IPS-18a (cell line): ENCODE results near the gene PRIMPOL.
A peak's percentile ranks its signal among the peaks of the same experiment; 100 is the strongest.

ENCODE experiments used
- H3K27ac ChIP-seq: one replicate; pipeline ENCODE4 v1.5.1; 2013; ENCODE audit warnings: low read length
- H3K27me3 ChIP-seq: one replicate; pipeline ENCODE4 v1.6.1; 2013; ENCODE audit warnings: mild to moderate bottlenecking, low read length; ENCODE audit not compliant: control insufficient read depth, insufficient read depth
- H3K36me3 ChIP-seq: one replicate; pipeline ENCODE4 v1.6.1; 2013; ENCODE audit warnings: low read depth, low read length; ENCODE audit not compliant: control insufficient read depth
- H3K4me1 ChIP-seq: one replicate; pipeline ENCODE4 v1.6.1; 2013; ENCODE audit warnings: low read depth, low read length; ENCODE audit not compliant: control insufficient read depth
- H3K4me3 ChIP-seq: one replicate; pipeline ENCODE4 v1.5.1; 2013; ENCODE audit warnings: low read length
- H3K9ac ChIP-seq: one replicate; pipeline ENCODE4 v1.6.1; 2013; ENCODE audit warnings: mild to moderate bottlenecking, low read length, moderate library complexity
- H3K9me3 ChIP-seq: one replicate; pipeline ENCODE4 v1.6.1; 2013; ENCODE audit warnings: low read depth, low read length; ENCODE audit not compliant: control insufficient read depth

PRIMPOL gene

GRCh38 chr4:184671101-184671500, 21.6 kb downstream of the PRIMPOL start:
- Histone ChIP-seq H3K36me3 (no peaks in the 10 kb centered on the region), H3K27me3 (no peaks in the 10 kb centered on the region), H3K27ac (no peak overlapping the region)

GRCh38 chr4:184672741-184673140, 23.2 kb downstream of the PRIMPOL start:
- no peak overlapping the region for H3K4me3 ChIP-seq
- H3K9me3 ChIP-seq, result no peaks in the 10 kb centered on the region
- no peaks in the 10 kb centered on the region for H3K4me1 ChIP-seq
- no peak overlapping the region for H3K27ac ChIP-seq
- no peak overlapping the region for H3K9ac ChIP-seq
- H3K27me3 ChIP-seq, result no peaks in the 10 kb centered on the region
- no peaks in the 10 kb centered on the region for H3K36me3 ChIP-seq

More at GRCh38 chr4:184671101-184671500, 21.6 kb downstream of the PRIMPOL start:
- Histone ChIP-seq H3K4me3 (no peak overlapping the region), H3K9me3 (no peaks in the 10 kb centered on the region), H3K9ac (no peak overlapping the region), H3K4me1 (no peaks in the 10 kb centered on the region)

GRCh38 chr4:184674011-184674410, 24.5 kb downstream of the PRIMPOL start:
- Histone ChIP-seq H3K4me1 (no peaks in the 10 kb centered on the region), H3K9ac (no peak overlapping the region), H3K27ac (no peak overlapping the region), H3K9me3 (no peaks in the 10 kb centered on the region), H3K36me3 (no peaks in the 10 kb centered on the region), H3K4me3 (no peak overlapping the region), H3K27me3 (no peaks in the 10 kb centered on the region)

- Histone ChIP-seq H3K36me3 (no peaks in the 10 kb centered on the region), H3K9ac (no peak overlapping the region), H3K9me3 (no peaks in the 10 kb centered on the region), H3K27ac (no peak overlapping the region), H3K4me1 (no peaks in the 10 kb centered on the region), H3K27me3 (no peaks in the 10 kb centered on the region), H3K4me3 (no peak overlapping the region)
These were observed 25.5 kb downstream of the PRIMPOL start for GRCh38 chr4:184675018-184675417.

GRCh38 chr4:184675821-184676492, 26.4 kb downstream of the PRIMPOL start:
- Histone ChIP-seq H3K4me1 (no peaks in the 10 kb centered on the region), H3K4me3 (no peak overlapping the region)

GRCh38 chr4:184680698-184681097, 31.2 kb downstream of the PRIMPOL start:
- no peak overlapping the region for H3K27ac ChIP-seq
- H3K36me3 ChIP-seq, result no peaks in the 10 kb centered on the region
- H3K4me3 ChIP-seq, result no peak overlapping the region
- H3K9me3 ChIP-seq, result no peaks in the 10 kb centered on the region
- no peaks in the 10 kb centered on the region for H3K27me3 ChIP-seq
- H3K4me1 ChIP-seq, result no peaks in the 10 kb centered on the region
- no peak overlapping the region for H3K9ac ChIP-seq

More at GRCh38 chr4:184675821-184676492, 26.4 kb downstream of the PRIMPOL start:
- Histone ChIP-seq H3K9ac (no peak overlapping the region), H3K27me3 (no peaks in the 10 kb centered on the region), H3K27ac (no peak overlapping the region), H3K36me3 (no peaks in the 10 kb centered on the region), H3K9me3 (no peaks in the 10 kb centered on the region)

GRCh38 chr4:184681916-184682315, 32.4 kb downstream of the PRIMPOL start:
- no peak overlapping the region for H3K4me3 ChIP-seq
- H3K9ac ChIP-seq, result no peak overlapping the region
- no peaks in the 10 kb centered on the region for H3K4me1 ChIP-seq
- H3K27me3 ChIP-seq, result no peaks in the 10 kb centered on the region
- no peak overlapping the region for H3K27ac ChIP-seq
- no peaks in the 10 kb centered on the region for H3K9me3 ChIP-seq
- no peaks in the 10 kb centered on the region for H3K36me3 ChIP-seq

- Histone ChIP-seq H3K9me3 (no peaks in the 10 kb centered on the region), H3K27ac (no peak overlapping the region), H3K4me1 (peaks cover 9% of the 10 kb centered on the region), H3K36me3 (no peaks in the 10 kb centered on the region), H3K4me3 (no peak overlapping the region), H3K9ac (no peak overlapping the region), H3K27me3 (no peaks in the 10 kb centered on the region)
These were observed 35.1 kb downstream of the PRIMPOL start for GRCh38 chr4:184684491-184685189.

GRCh38 chr4:184688005-184688404, 38.5 kb downstream of the PRIMPOL start:
- H3K9ac ChIP-seq, result no peak overlapping the region
- H3K36me3 ChIP-seq, result peaks cover 8% of the 10 kb centered on the region
- H3K4me1 ChIP-seq, result peaks cover 9% of the 10 kb centered on the region
- peak overlapping the region; percentile 4 for H3K27ac ChIP-seq
- no peaks in the 10 kb centered on the region for H3K9me3 ChIP-seq
- H3K4me3 ChIP-seq, result no peak overlapping the region
- H3K27me3 ChIP-seq, result no peaks in the 10 kb centered on the region

- Histone ChIP-seq H3K27ac (peak overlapping the region; percentile 1), H3K36me3 (peaks cover 11% of the 10 kb centered on the region), H3K9me3 (no peaks in the 10 kb centered on the region), H3K4me3 (no peak overlapping the region), H3K27me3 (no peaks in the 10 kb centered on the region), H3K9ac (no peak overlapping the region), H3K4me1 (peaks cover 9% of the 10 kb centered on the region)
These were observed 38.9 kb downstream of the PRIMPOL start for GRCh38 chr4:184688447-184688846.

GRCh38 chr4:184689681-184690080, 40.1 kb downstream of the PRIMPOL start:
- H3K9me3 ChIP-seq, result no peaks in the 10 kb centered on the region
- peaks cover 24% of the 10 kb centered on the region for H3K36me3 ChIP-seq
- no peak overlapping the region for H3K27ac ChIP-seq
- H3K4me3 ChIP-seq, result no peak overlapping the region
- H3K27me3 ChIP-seq, result no peaks in the 10 kb centered on the region
- peaks cover 9% of the 10 kb centered on the region for H3K4me1 ChIP-seq
- H3K9ac ChIP-seq, result no peak overlapping the region

GRCh38 chr4:184693056-184693455, 43.5 kb downstream of the PRIMPOL start:
- Histone ChIP-seq H3K9me3 (no peaks in the 10 kb centered on the region), H3K9ac (no peak overlapping the region), H3K4me3 (no peak overlapping the region), H3K36me3 (peaks cover 53% of the 10 kb centered on the region), H3K4me1 (peaks cover 7% of the 10 kb centered on the region), H3K27ac (no peak overlapping the region), H3K27me3 (no peaks in the 10 kb centered on the region)
